Mesodermal cell (in vitro differentiated cells): ENCODE data around the gene E2F2.
A peak's percentile ranks its signal among the peaks of the same experiment; 100 is the strongest.
"Not testable (repeated sequence)": the region's sequence is repeated elsewhere in the genome, so short reads cannot be mapped to it uniquely, and the experiment has no call there.

Source experiments
- H3K27ac ChIP-seq: 2 replicates; pipeline ENCODE4 v1.7.0; 2013; ENCODE audit warnings: mild to moderate bottlenecking, low read depth, low read length, moderate library complexity; ENCODE audit not compliant: severe bottlenecking
- H3K36me3 ChIP-seq: 2 replicates; pipeline ENCODE4 v1.7.1; 2013; ENCODE audit warnings: mild to moderate bottlenecking, low read length, moderate library complexity; ENCODE audit not compliant: control insufficient read depth, insufficient read depth
- H3K4me1 ChIP-seq: one replicate; pipeline ENCODE4 v1.7.1; 2013; ENCODE audit warnings: mild to moderate bottlenecking, low read length; ENCODE audit not compliant: insufficient read depth, control insufficient read depth, poor library complexity, severe bottlenecking
- H3K4me3 ChIP-seq: 2 replicates; pipeline ENCODE4 v1.7.0; 2013; ENCODE audit warnings: low read length, control low read depth, mild to moderate bottlenecking; ENCODE audit not compliant: insufficient read depth, poor library complexity, severe bottlenecking; ENCODE audit errors: extremely low read depth
- H3K9me3 ChIP-seq: 2 replicates; pipeline ENCODE4 v1.7.1; 2013; ENCODE audit warnings: mild to moderate bottlenecking, low read length, moderate library complexity; ENCODE audit not compliant: control insufficient read depth
- WGBS, 2 experiments: methylation state at CpG; one replicate each; pipeline ENCODE4 v1.1.5; 2013; ENCODE audit warnings: missing lambda C conversion rate in 2 of 2; ENCODE audit not compliant: insufficient coverage in 2 of 2; 5-methylcytosine and 5-hydroxymethylcytosine counted together

E2F2 gene

GRCh38 chr1:23492776-23493175 is 38.3 kb downstream of the E2F2 start:
- not testable (repeated sequence) for H3K36me3 ChIP-seq, H3K9me3 ChIP-seq, H3K4me3 ChIP-seq, H3K4me1 ChIP-seq, H3K27ac ChIP-seq
- 83 to 90% methylated on average over 3 to 5 of the region's 6 CpGs for WGBS, 2 experiments

- Histone ChIP-seq H3K27ac (no peak overlapping the region), H3K9me3 (no peaks in the 10 kb centered on the region), H3K4me3 (no peak overlapping the region), H3K4me1 (no peaks in the 10 kb centered on the region), H3K36me3 (no peaks in the 10 kb centered on the region)
- WGBS, 2 experiments, result 91 to 97% methylated on average over 3 of the region's 3 CpGs
Observed at GRCh38 chr1:23492132-23492720, 38.8 kb downstream of the E2F2 start.

GRCh38 chr1:23489842-23490241 is 41.2 kb downstream of the E2F2 start:
- Histone ChIP-seq H3K4me1 (peaks cover 2% of the 10 kb centered on the region), H3K4me3 (no peak overlapping the region), H3K36me3 (no peaks in the 10 kb centered on the region), H3K27ac (no peak overlapping the region), H3K9me3 (no peaks in the 10 kb centered on the region)
- 54 to 68% methylated on average over 3 of the region's 5 CpGs for WGBS, 2 experiments

GRCh38 chr1:23485002-23485332 is 46.1 kb downstream of the E2F2 start:
- Histone ChIP-seq H3K27ac (peak overlapping the region; percentile 75), H3K4me3 (peak overlapping the region; percentile 81), H3K9me3 (no peaks in the 10 kb centered on the region), H3K36me3 (no peaks in the 10 kb centered on the region), H3K4me1 (peaks cover 11% of the 10 kb centered on the region)
- 71 to 80% methylated on average over 3 to 4 of the region's 7 CpGs for WGBS, 2 experiments

GRCh38 chr1:23484253-23485001 is 46.6 kb downstream of the E2F2 start:
- WGBS, 2 experiments, result 15 to 22% methylated on average over 16 to 19 of the region's 54 CpGs
- Histone ChIP-seq H3K4me1 (peaks cover 11% of the 10 kb centered on the region), H3K27ac (peak overlapping the region; percentile 75), H3K36me3 (peaks cover under 1% of the 10 kb centered on the region), H3K9me3 (no peaks in the 10 kb centered on the region), H3K4me3 (peak overlapping the region; percentile 81)

GRCh38 chr1:23483321-23484252 is 47.4 kb downstream of the E2F2 start, which contains the start of gene ASAP3:
TSS of gene ASAP3 (minus strand) at chr1:23484179. CDS start at chr1:23484133, 46 bp downstream.
- H3K4me1 ChIP-seq, result peaks cover 11% of the 10 kb centered on the region
- H3K9me3 ChIP-seq, result no peaks in the 10 kb centered on the region
- peaks cover 4% of the 10 kb centered on the region for H3K36me3 ChIP-seq
- peak within 1 kb of the TSS; percentile 75 for H3K27ac ChIP-seq
- 0% methylated on average over 38 to 65 of the region's 84 CpGs for WGBS, 2 experiments
- H3K4me3 ChIP-seq, result peak within 1 kb of the TSS; percentile 81

GRCh38 chr1:23481904-23482303 is 49.1 kb downstream of the E2F2 start:
- peaks cover 11% of the 10 kb centered on the region for H3K4me1 ChIP-seq
- H3K4me3 ChIP-seq, result no peak overlapping the region
- H3K9me3 ChIP-seq, result no peaks in the 10 kb centered on the region
- H3K27ac ChIP-seq, result no peak overlapping the region
- 89 to 100% methylated on average over 3 to 4 of the region's 6 CpGs for WGBS, 2 experiments
- H3K36me3 ChIP-seq, result peaks cover 13% of the 10 kb centered on the region

- peaks cover 13% of the 10 kb centered on the region for H3K36me3 ChIP-seq
- 94 to 98% methylated on average over 5 of the region's 7 CpGs for WGBS, 2 experiments
- H3K4me1 ChIP-seq, result peaks cover 11% of the 10 kb centered on the region
- H3K9me3 ChIP-seq, result no peaks in the 10 kb centered on the region
- no peak overlapping the region for H3K27ac ChIP-seq
- H3K4me3 ChIP-seq, result no peak overlapping the region
Observed at GRCh38 chr1:23481026-23481597, 49.9 kb downstream of the E2F2 start.

- Histone ChIP-seq H3K36me3 (peaks cover 15% of the 10 kb centered on the region), H3K27ac (no peak overlapping the region)
- WGBS, 2 experiments, result 100% methylated on average over 2 of the region's 4 CpGs
Observed at GRCh38 chr1:23480187-23481025, 50.6 kb downstream of the E2F2 start.

GRCh38 chr1:23479666-23479941 is 51.4 kb downstream of the E2F2 start:
- no CpG with 5 or more reads among the region's 2 CpGs for WGBS, 2 experiments
- Histone ChIP-seq H3K4me1 (peaks cover 7% of the 10 kb centered on the region), H3K9me3 (no peaks in the 10 kb centered on the region), H3K36me3 (peaks cover 23% of the 10 kb centered on the region), H3K27ac (no peak overlapping the region), H3K4me3 (no peak overlapping the region)

More at GRCh38 chr1:23480187-23481025, 50.6 kb downstream of the E2F2 start:
- H3K9me3 ChIP-seq, result no peaks in the 10 kb centered on the region
- no peak overlapping the region for H3K4me3 ChIP-seq
- peaks cover 11% of the 10 kb centered on the region for H3K4me1 ChIP-seq
